ENCODE data around the gene FOXL2NB. TPM values are rescaled to one million over a fixed set of nuclear protein-coding genes. Genes with fewer than 3 reads are reported as not detected.

The FOXL2NB gene
- total RNA-seq, 1 experiment from 2014 or later = 0.35 TPM

DNA sequence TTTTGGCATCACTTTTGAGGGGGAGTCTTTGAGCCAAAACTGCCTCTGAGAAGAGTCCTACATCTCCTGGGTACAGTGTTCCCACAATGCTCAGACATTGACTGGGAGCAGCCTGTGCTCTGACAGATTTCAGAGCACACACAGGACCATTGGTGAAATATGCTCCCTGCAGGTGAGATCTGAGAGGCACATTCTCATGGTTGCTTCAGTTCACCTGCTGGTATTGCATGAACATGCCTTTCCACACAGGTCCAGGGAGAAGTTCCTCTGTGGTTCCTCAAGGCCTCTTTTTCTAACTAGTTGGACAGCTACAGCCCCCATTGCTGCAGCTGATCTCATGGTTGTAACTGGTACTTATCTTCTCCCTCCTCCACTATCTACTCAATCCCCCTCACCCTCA lies 37.1 kb upstream of the FOXL2NB start:
- CTCF ChIA-PET = interaction anchor here (0.8 kb wide), 1 partner anchor 12 kb away, joined by 3 read pairs; no protein-coding TSS in a partner anchor
- peaks cover 6% of the 10 kb centered on the region for H3K36me3 Mint-ChIP-seq (ENCODE audit: insufficient read depth, unreplicated experiment)
- no peaks in the 10 kb centered on the region for H3K27me3 Mint-ChIP-seq (ENCODE audit: unreplicated experiment)
- intact Hi-C loops (cut with micrococcal nuclease; ENCODE audit: unreplicated experiment) = no loop called here
- no peak overlapping the region for H3K27ac Mint-ChIP-seq (ENCODE audit: unreplicated experiment)
- no peaks in the 10 kb centered on the region for H3K9me3 Mint-ChIP-seq (ENCODE audit: low read depth, unreplicated experiment)
- no peak overlapping the region for H3K4me3 Mint-ChIP-seq (ENCODE audit: low read depth, unreplicated experiment)
- peaks cover 6% of the 10 kb centered on the region for H3K4me1 Mint-ChIP-seq (ENCODE audit: low read depth, unreplicated experiment)
- DNase-seq = no peak
- no peak for TF ChIP-seq CTCF (IDR thresholded peaks at IDR 0.05; ENCODE audit: unreplicated experiment)
- BruUV-seq (replicated peaks) = no TSS peak

- Mint-ChIP-seq H3K27me3 (ENCODE audit: unreplicated experiment) (no peaks in the 10 kb centered on the region), H3K4me1 (ENCODE audit: low read depth, unreplicated experiment) (peaks cover 14% of the 10 kb centered on the region), H3K36me3 (ENCODE audit: insufficient read depth, unreplicated experiment) (peaks cover 18% of the 10 kb centered on the region), H3K9me3 (ENCODE audit: low read depth, unreplicated experiment) (no peaks in the 10 kb centered on the region), H3K4me3 (ENCODE audit: low read depth, unreplicated experiment) (no peak overlapping the region), H3K27ac (ENCODE audit: unreplicated experiment) (no peak overlapping the region)
- intact Hi-C loops (cut with micrococcal nuclease; ENCODE audit: unreplicated experiment) = no loop called here
- no TSS peak for BruUV-seq (replicated peaks)
- TF ChIP-seq CTCF (IDR thresholded peaks at IDR 0.05; ENCODE audit: unreplicated experiment) = no peak
- DNase-seq = no peak
- CTCF ChIA-PET = interaction anchor here (1.8 kb wide), 1 partner anchor 12 kb away, joined by 5 read pairs; no protein-coding TSS in a partner anchor
Observed at GRCh38 chr3:138911621-138912020, 35.4 kb upstream of the FOXL2NB start.

GRCh38 chr3:138912237-138912636 lies 34.8 kb upstream of the FOXL2NB start:
- Mint-ChIP-seq H3K27ac (ENCODE audit: unreplicated experiment) (no peak overlapping the region), H3K27me3 (ENCODE audit: unreplicated experiment) (no peaks in the 10 kb centered on the region), H3K9me3 (ENCODE audit: low read depth, unreplicated experiment) (no peaks in the 10 kb centered on the region), H3K36me3 (ENCODE audit: insufficient read depth, unreplicated experiment) (peaks cover 18% of the 10 kb centered on the region), H3K4me3 (ENCODE audit: low read depth, unreplicated experiment) (no peak overlapping the region), H3K4me1 (ENCODE audit: low read depth, unreplicated experiment) (peaks cover 19% of the 10 kb centered on the region)
- CTCF ChIA-PET = interaction anchor here (1.0 to 1.8 kb wide), 3 partner anchors 11 to 210 kb away, joined by 3 to 5 read pairs (median 3); no protein-coding TSS in a partner anchor
- intact Hi-C loops (cut with micrococcal nuclease; ENCODE audit: unreplicated experiment) = no loop called here
- TF ChIP-seq CTCF (IDR thresholded peaks at IDR 0.05; ENCODE audit: unreplicated experiment) = no peak
- no TSS peak for BruUV-seq (replicated peaks)
- DNase-seq = no peak

- no peak for TF ChIP-seq CTCF (IDR thresholded peaks at IDR 0.05; ENCODE audit: unreplicated experiment)
- H3K9me3 Mint-ChIP-seq (ENCODE audit: low read depth, unreplicated experiment) = no peaks in the 10 kb centered on the region
- no peak overlapping the region for H3K4me3 Mint-ChIP-seq (ENCODE audit: low read depth, unreplicated experiment)
- peaks cover 19% of the 10 kb centered on the region for H3K4me1 Mint-ChIP-seq (ENCODE audit: low read depth, unreplicated experiment)
- no peaks in the 10 kb centered on the region for H3K27me3 Mint-ChIP-seq (ENCODE audit: unreplicated experiment)
- peaks cover 18% of the 10 kb centered on the region for H3K36me3 Mint-ChIP-seq (ENCODE audit: insufficient read depth, unreplicated experiment)
- CTCF ChIA-PET = interaction anchor here (2.3 kb wide), 1 partner anchor 51 kb away, joined by 5 read pairs; no protein-coding TSS in a partner anchor
- DNase-seq = no peak
- intact Hi-C loops (cut with micrococcal nuclease; ENCODE audit: unreplicated experiment) = no loop called here
- no peak overlapping the region for H3K27ac Mint-ChIP-seq (ENCODE audit: unreplicated experiment)
- BruUV-seq (replicated peaks) = no TSS peak
Observed at GRCh38 chr3:138913766-138914165, 33.3 kb upstream of the FOXL2NB start.
